CD4-positive, alpha-beta T cell treated with Interferon alpha-2 for 1 hour (primary cell): ENCODE measurements around the gene IGSF9B.
A peak's percentile ranks its signal among the peaks of the same experiment; 100 is the strongest.
"Not testable (repeated sequence)": the region's sequence is repeated elsewhere in the genome, so short reads cannot be mapped to it uniquely, and the experiment has no call there.

Experiments
- DNase-seq, 2 donors: peaks; one replicate each; pipeline ENCODE4 v3.0.0-alpha.2; 2020 to 2022

IGSF9B gene, protein sequence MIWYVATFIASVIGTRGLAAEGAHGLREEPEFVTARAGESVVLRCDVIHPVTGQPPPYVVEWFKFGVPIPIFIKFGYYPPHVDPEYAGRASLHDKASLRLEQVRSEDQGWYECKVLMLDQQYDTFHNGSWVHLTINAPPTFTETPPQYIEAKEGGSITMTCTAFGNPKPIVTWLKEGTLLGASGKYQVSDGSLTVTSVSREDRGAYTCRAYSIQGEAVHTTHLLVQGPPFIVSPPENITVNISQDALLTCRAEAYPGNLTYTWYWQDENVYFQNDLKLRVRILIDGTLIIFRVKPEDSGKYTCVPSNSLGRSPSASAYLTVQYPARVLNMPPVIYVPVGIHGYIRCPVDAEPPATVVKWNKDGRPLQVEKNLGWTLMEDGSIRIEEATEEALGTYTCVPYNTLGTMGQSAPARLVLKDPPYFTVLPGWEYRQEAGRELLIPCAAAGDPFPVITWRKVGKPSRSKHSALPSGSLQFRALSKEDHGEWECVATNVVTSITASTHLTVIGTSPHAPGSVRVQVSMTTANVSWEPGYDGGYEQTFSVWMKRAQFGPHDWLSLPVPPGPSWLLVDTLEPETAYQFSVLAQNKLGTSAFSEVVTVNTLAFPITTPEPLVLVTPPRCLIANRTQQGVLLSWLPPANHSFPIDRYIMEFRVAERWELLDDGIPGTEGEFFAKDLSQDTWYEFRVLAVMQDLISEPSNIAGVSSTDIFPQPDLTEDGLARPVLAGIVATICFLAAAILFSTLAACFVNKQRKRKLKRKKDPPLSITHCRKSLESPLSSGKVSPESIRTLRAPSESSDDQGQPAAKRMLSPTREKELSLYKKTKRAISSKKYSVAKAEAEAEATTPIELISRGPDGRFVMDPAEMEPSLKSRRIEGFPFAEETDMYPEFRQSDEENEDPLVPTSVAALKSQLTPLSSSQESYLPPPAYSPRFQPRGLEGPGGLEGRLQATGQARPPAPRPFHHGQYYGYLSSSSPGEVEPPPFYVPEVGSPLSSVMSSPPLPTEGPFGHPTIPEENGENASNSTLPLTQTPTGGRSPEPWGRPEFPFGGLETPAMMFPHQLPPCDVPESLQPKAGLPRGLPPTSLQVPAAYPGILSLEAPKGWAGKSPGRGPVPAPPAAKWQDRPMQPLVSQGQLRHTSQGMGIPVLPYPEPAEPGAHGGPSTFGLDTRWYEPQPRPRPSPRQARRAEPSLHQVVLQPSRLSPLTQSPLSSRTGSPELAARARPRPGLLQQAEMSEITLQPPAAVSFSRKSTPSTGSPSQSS (N-terminal part only)

DNA sequence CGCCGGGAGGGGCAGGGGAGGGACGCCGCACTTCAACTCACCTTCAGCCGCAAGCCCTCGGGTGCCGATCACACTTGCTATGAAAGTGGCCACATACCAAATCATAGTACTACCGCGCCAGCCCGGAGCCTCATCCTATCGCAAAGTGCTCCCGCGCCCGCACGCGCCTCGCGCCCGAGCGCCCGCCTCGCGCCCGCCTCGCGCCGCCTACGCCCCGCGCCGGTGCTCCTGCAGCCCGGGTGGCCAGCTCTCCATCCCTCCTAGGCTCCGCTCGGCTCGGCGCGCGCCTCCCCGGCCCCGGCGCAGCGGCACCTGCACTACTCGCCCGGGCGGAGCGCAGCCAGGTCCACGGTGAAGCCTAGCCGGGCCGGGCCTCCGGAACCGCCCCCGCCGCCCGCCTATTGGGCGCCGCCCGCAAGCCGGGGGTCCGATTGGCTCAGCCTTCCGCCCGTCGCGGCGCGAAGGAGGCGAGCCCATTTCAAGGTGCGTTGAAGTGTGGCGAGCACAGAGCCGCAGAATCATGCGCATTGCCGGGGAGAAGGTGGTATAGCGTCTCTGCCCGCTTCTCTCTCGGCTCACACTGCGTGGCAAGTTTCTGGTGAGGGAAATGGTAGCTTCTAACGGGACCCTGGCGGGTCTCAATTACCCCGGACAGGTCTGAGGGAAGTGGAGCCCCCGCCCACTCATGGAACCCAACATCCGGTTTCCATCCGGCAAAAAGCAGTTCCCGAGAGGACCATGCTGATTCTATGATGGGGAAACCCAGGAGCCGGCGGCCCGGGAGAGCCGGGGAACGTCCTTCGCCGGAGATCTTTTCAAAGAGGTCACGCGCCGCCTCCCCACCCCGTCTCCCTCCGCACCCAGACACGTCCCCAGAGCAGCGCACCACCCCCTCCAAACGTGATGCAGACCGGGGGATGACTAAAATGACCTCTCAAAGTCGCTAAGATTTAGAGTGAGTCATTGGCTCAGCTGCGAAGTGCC, at the start of gene IGSF9B:
Gene IGSF9B, minus strand, starts transcription at position 319 of the 984 bp plus-strand sequence. Its CDS starts 214 bp downstream, at position 105.
- peak; percentile 86 to 94 for DNase-seq

DNA sequence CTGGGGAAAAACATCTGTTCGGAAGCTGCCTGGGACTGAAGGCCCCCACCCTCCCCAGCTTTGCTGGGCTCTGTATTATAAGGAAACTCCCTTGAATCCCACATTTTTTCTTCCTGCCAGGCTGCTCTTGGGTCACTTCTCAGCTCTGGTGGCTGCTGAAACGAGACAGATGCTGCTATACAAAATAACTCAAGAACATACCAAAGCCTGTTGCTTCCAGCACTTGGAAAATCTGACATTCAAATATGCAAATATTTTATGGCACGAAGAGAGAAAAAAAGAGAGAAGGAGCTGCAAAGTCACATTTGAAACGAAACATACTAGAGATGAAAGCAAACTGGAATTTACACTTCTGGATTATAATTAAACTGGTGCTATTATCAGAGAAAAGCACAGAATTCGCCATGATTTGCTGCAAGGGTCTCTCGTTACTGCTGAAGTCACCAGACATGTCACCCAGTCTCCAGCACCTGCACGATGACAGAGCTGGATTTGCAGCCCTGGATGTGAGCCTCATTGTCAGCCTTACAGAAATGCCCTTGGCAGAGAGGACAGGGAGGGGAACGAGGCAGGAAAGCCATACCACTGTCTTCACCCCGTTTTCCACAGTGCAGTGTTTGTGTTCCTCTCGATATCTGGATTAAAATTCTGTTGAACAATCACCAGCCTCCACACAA, 47.9 kb upstream of the IGSF9B start:
- DNase-seq: no peak

DNA sequence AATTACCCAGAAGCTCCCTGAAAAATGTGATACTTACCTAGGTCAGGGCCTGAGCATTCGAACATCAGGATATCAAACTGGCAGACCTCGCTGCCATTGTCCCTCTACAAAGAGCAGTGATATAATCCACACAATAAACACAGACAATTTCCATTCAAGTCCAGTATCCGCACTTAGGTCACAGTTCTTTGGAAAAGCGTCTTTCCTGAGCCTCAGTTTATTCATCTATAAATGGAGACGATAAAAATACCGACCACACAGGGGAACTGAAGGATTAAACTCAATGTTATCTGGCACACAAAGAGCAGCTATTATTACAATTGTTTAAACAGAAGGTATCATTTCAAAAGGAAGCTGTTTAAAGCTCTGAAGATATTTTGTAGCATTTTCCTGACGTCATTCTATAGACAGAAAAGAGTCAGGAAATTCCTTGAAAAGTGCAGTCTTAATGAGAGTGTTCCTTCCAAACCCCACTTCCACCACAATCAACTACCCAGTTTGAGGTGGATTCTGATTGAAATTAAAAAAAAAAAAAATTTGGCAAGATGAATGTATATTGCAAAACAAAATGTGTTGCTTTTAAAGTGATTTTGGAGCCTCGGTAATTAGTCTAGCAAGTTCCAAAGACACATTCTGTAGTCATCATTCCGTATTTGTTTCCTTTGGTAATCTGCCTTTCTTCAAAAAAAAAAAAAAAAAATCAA, 47.2 kb upstream of the IGSF9B start:
- no peak for DNase-seq

DNA sequence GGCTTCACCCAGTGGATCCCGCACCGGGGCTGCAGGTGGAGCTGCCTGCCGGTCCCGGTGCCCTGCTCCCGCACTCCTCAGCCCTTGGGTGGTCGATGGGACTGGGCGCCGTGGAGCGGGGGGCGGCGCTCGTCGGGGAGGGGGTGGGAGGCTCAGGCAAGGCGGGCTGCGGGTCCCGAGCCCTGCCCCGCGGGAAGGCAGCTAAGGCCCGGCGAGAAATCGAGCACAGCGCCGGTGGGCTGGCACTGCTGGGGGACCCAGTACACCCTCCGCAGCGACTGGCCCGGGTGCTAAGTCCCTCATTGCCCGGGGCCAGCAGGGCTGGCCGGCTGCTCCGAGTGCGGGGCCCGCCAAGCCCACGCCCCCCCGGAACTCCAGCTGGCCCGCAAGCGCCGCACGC, 46.1 kb upstream of the IGSF9B start:
- not testable (repeated sequence) for DNase-seq

DNA sequence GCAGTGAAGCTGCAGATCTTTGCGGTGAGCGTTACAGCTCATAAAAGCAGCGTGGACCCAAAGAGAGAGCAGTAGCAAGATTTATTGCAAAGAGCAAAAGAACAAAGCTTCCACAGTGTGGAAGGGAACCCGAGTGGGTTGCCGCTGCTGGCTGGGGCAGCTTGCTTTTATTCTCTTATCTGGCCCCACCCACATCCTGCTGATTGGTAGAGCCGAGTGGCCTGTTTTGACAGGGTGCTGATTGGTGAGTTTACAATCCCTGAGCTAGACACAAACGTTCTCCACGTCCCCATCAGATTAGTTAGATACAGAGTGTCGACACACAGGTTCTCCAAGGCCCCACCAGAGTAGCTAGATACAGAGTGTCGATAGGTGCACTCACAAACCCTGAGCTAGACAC, 45.6 kb upstream of the IGSF9B start:
- DNase-seq: not testable (repeated sequence)

DNA sequence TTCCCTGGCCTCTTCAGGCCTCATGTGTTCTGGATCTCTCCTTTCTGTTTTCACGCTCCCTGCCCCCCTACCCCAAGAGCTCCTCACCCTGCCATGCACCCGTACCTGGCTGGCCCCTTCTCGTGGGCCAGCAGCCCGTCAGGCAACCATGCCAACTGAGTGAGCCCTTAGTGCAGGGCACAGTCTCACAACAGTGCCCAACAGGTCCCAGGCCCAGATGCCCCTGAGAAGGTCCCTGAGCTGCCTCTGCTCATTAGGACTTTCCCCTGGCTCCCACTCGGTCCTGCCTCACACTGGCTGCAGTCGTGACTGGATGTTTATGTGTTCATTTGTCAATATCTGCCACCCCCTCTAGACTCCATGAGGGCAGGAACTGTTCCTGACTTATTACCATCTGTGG, 44.8 kb upstream of the IGSF9B start:
- no peak for DNase-seq

DNA sequence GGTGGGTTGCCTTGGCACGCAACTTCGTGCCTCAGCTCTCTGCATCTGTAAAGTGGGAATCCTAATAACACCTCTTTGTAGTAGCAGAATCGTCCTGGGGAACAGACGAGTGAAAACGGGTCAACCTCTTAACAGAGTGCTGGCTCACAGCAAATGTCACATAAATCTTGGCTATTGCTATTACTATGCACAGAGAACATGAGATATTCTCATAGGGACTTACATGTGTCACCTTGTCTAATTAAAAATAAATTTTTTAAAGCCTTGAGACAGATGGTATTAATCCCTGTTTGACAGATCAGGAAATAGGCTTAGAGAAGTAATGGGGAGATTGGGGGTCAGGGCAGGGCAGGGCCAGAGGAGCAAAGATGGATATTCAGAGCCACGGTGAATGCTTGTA, 44.3 kb upstream of the IGSF9B start:
- no peak for DNase-seq

DNA sequence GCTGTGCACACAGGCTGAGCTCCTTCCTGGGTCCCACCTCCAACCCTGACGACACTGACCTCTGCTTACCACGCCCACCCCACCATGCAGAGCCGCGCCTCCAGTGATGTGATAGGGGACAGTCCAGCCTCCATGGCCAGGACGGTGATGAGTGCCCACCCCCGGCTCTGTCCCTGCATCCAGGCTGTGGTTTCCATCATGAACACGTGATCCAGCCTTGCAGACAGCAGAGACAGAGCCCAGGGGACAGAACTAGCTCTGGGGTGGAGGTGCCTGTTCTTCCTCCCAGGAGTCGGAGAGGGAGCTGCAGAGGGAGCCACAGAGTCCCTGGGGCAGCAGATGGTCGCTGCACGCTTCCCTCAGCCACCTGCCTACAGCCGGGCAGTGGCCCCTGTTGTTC, 42.6 kb upstream of the IGSF9B start:
- DNase-seq: no peak

DNA sequence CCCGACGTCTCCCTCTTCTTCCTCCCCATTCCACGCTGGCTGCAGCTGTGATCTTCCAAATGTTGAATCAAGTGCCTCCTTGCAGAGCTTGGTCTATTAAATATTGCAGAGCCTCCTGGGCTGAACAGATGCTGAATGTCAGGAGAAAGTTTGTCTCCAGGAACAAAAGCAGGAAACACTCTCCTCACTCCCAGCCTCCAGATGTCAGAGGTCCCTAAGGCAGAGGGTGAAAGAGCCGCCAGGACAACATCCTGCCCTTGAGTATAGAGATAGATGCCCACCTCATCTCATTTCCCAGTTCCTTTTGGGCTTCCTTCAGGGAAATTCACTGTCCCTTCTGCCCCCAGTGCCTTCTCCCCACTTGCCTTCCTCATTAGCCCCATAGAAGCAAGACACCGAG, 40.8 kb upstream of the IGSF9B start:
- DNase-seq: no peak

DNA sequence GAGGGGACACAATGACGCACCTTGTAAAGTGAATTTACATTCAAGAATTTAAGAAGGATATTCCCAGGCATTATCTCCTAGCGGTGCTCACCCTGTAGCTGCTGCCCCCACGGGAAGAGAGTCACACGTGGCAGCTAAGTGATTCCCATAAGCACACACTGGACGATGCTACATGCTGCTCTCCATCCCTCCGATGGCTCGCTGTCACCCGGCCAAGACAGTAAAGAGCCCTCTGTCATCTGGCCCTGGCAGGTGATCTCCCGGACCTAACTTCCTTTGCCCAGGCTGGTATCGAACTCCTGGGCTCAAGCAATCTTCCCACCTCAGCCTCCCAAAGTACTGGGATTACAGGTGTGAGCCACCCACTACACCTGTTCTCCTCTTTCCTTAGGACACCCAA, 39.9 kb upstream of the IGSF9B start:
- DNase-seq: no peak

DNA sequence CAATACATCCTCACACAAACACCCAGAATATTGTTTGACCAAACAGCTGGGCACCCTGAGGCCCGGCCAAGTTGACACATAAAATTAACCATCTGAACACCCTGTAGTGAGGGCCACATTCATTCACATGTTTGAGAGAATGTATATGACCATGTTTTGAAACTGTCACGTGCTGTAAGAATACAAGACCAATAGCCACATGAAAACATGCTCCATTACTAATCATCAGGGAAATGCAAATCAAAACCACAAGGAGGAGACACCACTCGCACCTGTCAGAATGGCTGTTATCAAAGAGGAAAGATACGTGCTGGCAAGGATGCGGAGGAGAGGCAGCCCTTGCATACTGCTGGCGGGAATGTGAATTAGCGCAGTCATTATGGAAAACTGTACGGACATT, 38.3 kb upstream of the IGSF9B start:
- DNase-seq: no peak

DNA sequence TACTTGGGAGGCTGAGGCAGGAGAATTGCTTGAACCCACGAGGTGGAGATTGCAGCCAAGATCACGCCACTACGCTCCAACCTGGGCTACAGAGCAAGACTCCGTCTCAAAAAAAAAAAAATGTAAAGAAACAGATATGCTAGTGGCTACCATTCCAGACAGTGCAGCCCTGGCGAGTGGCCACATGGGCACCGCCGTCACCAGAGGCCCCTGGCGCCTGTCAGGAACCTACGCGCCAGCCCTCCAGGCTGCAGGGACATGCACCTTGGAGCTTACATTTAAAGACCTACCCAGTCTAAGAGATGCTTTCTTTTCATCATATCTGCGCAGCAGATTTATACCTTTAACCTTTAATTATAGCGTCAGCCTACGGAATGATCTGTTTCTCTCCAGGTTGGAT, 37.2 kb upstream of the IGSF9B start:
- DNase-seq: no peak

DNA sequence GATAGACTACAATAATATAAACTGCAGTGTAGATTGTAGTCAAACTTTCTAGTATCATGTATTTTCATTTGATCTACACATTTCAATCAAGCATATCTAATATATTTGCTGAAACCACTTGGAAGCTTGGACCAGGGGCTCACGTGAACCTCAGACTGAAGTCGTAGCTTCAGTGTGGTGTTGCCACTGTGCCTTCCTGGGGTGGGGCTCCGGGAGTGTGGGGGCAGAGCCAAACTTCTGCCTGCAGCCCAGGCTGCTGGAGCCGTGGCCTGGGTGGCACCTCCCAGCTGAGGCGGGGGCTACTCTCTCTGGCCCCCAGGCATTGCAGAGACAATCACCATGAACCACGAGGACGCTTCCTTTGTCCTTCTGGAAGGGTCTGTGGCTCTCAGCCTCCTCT, 36.3 kb upstream of the IGSF9B start:
- DNase-seq: no peak

DNA sequence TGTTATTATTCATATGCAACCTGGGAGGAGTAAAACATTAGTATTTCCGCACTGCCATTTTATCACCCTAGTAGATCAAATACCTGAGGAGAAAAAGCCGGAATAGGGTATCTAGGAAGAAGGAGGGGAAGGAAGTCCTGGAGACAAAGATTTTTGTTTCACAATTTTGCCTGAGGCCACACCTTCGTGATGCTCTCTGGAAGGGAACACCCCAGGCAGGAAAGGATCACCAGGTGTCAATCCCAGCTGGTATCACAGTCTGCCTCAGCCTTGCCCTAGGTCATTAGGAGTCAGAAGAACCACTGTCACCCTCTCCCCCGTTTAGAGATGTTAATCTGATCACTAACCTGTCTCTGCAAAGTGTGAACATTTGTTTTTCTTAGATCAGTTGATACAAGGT, 35.4 kb upstream of the IGSF9B start:
- no peak for DNase-seq

DNA sequence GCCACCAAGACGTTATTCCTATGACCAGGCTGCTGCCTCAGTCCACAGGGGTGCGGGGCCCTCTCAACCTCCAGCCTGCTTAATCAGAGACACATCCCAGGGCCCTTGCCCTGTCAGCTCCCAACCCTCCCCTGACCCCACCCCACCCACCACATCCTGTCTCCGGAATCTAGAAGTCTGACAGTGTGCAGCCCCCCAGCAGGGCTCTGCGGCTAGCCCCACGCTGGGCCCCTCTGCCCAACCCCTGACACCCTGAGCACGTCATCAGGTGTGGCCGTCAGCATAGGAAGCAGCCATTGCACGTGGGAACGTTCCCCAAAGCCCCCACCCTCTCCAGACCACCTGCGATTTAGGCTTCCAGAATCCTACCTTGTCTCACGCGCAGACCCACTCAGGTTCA, 34.3 kb upstream of the IGSF9B start:
- no peak for DNase-seq

DNA sequence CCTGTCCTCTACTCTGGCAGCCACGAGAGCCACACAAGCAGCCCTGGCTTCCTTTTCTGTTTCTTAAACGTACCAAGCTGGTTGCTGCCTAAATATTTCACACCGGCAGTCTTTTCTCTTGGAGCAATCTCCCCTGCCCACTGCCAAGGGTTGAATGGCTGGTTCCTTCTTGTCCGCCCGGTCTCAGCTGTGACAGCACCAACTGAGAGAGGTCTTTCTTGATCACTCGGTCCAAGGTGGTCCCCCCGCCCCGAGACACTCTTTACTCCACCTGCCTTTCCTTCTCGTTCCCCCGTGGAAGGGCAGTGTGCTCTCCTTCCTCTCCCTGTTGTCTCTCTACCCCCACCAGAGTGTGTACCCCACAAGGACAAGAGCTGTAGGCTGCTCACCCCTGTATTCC, 33.7 kb upstream of the IGSF9B start:
- DNase-seq: no peak

DNA sequence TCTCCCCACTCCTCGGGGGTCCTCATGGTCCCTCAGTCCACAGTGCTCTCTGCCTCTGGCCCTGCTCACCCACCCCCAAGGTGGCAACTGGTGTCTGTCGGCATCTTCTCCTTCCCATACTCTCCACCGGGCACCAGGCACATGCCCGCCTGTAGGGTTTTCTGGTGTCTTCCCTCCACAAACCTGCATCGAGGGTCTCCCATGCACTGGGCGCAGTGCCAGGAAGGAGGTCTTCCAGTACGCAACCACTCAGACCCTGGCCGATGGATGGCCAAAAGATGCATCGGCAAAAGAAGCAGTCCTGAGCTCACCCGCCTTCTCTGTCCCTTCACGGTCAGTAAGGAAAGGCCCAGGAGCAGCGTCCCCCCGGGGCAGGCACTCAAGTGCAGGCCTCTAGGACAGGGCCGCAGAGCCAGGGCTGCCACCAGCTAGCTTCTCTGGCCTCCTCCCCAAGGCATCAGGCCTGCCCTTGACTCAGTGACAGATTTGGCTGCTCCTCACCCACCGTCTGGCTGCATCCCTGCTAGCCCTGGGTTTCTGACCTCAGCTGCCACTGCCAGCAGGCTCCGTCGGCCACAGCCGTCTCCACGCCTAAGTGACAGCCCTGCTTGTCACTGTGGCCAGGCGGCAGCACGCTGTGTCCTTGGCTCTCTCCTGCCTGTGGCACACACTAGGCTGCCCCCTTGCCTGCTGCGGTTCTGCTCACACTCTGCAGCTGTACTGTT, 32.1 kb upstream of the IGSF9B start:
- no peak for DNase-seq

DNA sequence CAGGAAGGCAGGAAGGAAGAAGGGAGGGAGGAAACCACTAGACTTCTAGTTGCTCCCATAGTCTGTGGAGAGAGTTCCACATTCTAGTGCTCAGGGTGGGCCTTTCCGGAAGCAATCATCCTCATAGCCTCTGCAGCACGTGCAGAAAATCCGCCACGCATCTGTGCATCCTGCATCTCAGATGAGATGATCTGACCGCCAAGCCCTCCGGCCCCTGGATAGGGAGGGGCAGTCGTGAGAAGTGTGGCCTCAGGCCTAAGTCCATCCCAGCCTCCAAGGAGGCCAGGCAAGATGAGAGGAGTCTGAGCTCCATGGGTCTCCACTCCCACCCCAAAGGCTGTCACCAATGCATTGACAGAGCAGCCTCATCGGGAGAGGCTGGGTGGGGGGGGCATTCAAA, 30.4 kb upstream of the IGSF9B start:
- DNase-seq: no peak

DNA sequence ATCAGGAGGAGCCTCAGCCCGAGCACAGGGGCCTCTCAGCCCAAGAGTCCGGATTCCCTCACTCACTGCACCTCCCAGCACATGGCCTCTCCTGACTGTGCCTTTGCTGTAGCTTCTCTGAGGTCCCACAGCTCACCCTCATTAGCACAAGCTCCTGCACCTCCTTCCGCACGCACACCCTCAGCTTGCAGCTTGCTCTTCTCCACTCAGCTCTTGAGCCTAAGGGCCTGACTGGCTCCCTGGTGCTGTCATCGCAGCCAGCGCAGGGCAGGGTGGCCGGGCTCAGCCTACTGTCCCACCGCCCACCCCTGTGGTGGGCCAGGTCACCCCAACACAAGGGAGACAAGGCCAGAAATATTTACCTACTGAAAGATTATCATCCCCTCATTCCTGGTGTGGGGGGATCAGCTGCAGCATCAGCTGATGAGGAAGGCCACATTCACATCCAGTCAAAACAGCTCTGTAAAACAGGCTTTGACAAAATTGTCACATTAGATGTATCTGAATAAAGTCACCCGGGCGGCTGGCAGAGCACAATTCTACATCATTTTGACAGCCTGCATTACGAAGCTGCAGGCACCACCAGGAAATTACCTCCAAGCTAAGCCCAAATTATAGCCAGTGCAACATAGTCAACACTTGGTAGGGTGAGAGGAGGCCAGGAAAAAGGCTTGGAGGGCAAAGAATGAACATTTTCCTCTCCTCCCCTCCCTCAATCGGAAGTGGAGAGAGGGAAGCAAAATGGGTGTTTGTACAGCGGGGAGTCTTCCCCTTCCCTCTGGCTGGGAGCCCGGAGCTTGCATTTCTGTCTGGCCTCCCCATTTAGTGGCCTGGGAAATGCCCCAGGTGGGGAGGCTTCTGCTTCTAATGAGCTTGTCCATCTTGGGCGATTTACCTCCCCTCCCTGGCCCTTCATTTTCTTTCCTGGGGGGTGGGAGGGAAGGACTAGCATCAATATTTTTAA, 29.5 kb upstream of the IGSF9B start:
- DNase-seq: no peak
